Measurements from ENCODE around the gene TIGAR.

DNA sequence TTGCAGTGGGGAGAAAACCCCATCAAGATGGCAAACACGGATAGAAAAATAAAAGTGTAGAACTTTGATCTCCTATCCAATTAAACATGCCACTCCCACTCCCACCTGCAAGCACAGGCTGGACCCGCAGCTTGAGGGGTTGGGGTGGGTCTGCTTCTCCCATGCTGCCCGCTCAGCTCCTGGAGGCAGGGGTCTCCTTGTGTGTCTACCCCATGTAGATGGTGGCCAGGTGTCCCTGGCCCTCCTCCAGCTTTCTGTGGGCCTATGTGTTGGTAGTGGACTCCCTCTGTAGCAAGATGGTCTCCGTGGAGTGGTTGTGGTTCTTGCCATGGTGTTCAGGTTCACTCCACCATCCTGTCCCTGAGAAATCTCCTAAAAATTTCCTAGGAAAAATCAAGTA is 82.0 kb downstream of the TIGAR start:
- TF ChIP-seq, protein P1, sequence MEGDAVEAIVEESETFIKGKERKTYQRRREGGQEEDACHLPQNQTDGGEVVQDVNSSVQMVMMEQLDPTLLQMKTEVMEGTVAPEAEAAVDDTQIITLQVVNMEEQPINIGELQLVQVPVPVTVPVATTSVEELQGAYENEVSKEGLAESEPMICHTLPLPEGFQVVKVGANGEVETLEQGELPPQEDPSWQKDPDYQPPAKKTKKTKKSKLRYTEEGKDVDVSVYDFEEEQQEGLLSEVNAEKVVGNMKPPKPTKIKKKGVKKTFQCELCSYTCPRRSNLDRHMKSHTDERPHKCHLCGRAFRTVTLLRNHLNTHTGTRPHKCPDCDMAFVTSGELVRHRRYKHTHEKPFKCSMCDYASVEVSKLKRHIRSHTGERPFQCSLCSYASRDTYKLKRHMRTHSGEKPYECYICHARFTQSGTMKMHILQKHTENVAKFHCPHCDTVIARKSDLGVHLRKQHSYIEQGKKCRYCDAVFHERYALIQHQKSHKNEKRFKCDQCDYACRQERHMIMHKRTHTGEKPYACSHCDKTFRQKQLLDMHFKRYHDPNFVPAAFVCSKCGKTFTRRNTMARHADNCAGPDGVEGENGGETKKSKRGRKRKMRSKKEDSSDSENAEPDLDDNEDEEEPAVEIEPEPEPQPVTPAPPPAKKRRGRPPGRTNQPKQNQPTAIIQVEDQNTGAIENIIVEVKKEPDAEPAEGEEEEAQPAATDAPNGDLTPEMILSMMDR (conservative IDR thresholded peaks at IDR 0.05; ENCODE audit: low read depth, low read length) = no peak
- no peak for TF ChIP-seq EZH2 (IDR thresholded peaks at IDR 0.05; ENCODE audit: low read length, unreplicated experiment)

Data from PC-3 (cell line).